LNCAP (cell line): ENCODE data around the gene TEPSIN.

ENCODE experiments used
- CTCF ChIP-seq: fragments of 450-650 bp; IDR thresholded peaks from 2 replicates; pipeline ENCODE4 v1.5.1; 2017; ENCODE audit warnings: mild to moderate bottlenecking

TEPSIN gene

GRCh38 chr17:81179220-81179619 is 59.6 kb downstream of the TEPSIN start:
- TF ChIP-seq CTCF, result no peak
